Uterus (tissue), 4 donors: Measurements from ENCODE around the gene TMEM11. TPM values are rescaled to one million over a fixed set of nuclear protein-coding genes. Genes with fewer than 3 reads are reported as not detected.

Source experiments
- DNase-seq, 2 donors: peaks; one replicate each; pipeline ENCODE4 v3.0.0-alpha.2; 2019 to 2020
- H3K27ac ChIP-seq, 2 donors: fragments of 200-600 bp; sonication (generic); 1 replicate in 1 of 2; 2 replicates in 1 of 2; pipeline ENCODE4 v1.5.1; 2016 to 2018
- H3K27me3 ChIP-seq, 2 donors: fragments of 200-600 bp; sonication (generic); one replicate each; pipeline ENCODE4 v1.5.1; 2018 to 2019; ENCODE audit warnings: control low read depth in 1 of 2
- H3K36me3 ChIP-seq, 2 donors: fragments of 200-600 bp; sonication (generic); one replicate each; pipeline ENCODE4 v1.5.1; 2019; ENCODE audit warnings: control low read depth in 1 of 2
- H3K4me1 ChIP-seq, 2 donors: fragments of 200-600 bp; sonication (generic); one replicate each; pipeline ENCODE4 v1.5.1; 2018 to 2019; ENCODE audit warnings: control low read depth in 1 of 2
- H3K4me3 ChIP-seq, 2 donors: fragments of 200-600 bp; sonication (generic); 1 replicate in 1 of 2; 2 replicates in 1 of 2; pipeline ENCODE4 v1.5.1; 2018 to 2019; ENCODE audit warnings: mild to moderate bottlenecking in 1 of 2
- H3K9me3 ChIP-seq, 2 donors: fragments of 200-600 bp; sonication (generic); one replicate each; pipeline ENCODE4 v1.5.1; 2019; ENCODE audit warnings: control low read depth in 1 of 2
- POLR2A ChIP-seq, 2 donors: fragments of 450-650 bp; IDR thresholded peaks; one replicate each; pipeline ENCODE4 v1.6.1; 2016; ENCODE audit warnings: antibody characterized with exemption in 2 of 2, mild to moderate bottlenecking in 1 of 2, moderate library complexity in 1 of 2
- intact Hi-C: fragments of 100-400 bp; cut with DNase I; formaldehyde crosslinking; loops from one replicate; pipeline ENCODE4 v1.15.1; 2023; ENCODE audit warnings: low total_unique reads
- total RNA-seq, 4 donors: library from RNA; depleted of rRNA in 3 of 4; stranded (reverse); fragments of >200 nt in 3 of 4; gene quantifications; one replicate each; pipeline versions ENCODE4 v1.1.0 to v1.2.4, GENCODE V29; 2014 to 2023
- TF ChIP-seq, protein P1 (sequence below), 4 experiments: fragments of 200-600 bp in 2 of 4; fragments of 450-650 bp in 2 of 4; sonication (generic) in 2 of 4; IDR thresholded peaks; one replicate each; pipeline ENCODE4 v1.5.1; 2016 to 2019; ENCODE audit warnings: antibody characterized with exemption in 4 of 4, mild to moderate bottlenecking in 2 of 4, moderate library complexity in 1 of 4
- donor health status: DM: yes; HTN: yes; CAD: no.

Gene TMEM11
- total RNA-seq, 4 donors from 2014 or later = 6.9 to 23.8 (median 15.3) TPM

DNA sequence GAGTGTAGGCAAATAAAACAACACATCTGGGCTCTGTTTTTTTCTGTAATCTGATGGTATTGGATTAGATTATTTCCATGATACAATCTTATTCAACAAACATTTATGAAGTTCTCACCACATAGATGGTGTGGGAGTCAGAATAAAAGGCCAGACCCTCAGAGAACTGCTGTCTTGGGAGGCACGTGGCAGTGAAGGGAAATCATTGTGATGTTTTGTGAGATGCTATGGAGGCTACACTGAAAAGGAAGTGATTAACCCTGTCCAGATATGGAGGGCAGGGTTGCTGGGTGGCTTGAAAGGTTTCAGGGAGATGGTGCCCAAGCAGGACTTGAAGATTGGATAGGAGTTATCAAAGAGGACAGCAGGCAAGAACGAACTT lies 51.6 kb downstream of the TMEM11 start:
- Histone ChIP-seq H3K4me3 (no peak overlapping the region), H3K9me3 (no peaks in the 10 kb centered on the region), H3K27ac (peak overlapping the region; percentile 58 to 78), H3K4me1 (peaks cover 5 to 9% of the 10 kb centered on the region in 2 donors), H3K27me3 (no peaks in the 10 kb centered on the region), H3K36me3 (no peaks in the 10 kb centered on the region)
- TF ChIP-seq, protein P1, sequence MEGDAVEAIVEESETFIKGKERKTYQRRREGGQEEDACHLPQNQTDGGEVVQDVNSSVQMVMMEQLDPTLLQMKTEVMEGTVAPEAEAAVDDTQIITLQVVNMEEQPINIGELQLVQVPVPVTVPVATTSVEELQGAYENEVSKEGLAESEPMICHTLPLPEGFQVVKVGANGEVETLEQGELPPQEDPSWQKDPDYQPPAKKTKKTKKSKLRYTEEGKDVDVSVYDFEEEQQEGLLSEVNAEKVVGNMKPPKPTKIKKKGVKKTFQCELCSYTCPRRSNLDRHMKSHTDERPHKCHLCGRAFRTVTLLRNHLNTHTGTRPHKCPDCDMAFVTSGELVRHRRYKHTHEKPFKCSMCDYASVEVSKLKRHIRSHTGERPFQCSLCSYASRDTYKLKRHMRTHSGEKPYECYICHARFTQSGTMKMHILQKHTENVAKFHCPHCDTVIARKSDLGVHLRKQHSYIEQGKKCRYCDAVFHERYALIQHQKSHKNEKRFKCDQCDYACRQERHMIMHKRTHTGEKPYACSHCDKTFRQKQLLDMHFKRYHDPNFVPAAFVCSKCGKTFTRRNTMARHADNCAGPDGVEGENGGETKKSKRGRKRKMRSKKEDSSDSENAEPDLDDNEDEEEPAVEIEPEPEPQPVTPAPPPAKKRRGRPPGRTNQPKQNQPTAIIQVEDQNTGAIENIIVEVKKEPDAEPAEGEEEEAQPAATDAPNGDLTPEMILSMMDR (IDR thresholded peaks at IDR 0.05) = no peak
- TF ChIP-seq POLR2A (IDR thresholded peaks at IDR 0.05) = no peak
- no peak for DNase-seq
- intact Hi-C loops = no loop called here

DNA sequence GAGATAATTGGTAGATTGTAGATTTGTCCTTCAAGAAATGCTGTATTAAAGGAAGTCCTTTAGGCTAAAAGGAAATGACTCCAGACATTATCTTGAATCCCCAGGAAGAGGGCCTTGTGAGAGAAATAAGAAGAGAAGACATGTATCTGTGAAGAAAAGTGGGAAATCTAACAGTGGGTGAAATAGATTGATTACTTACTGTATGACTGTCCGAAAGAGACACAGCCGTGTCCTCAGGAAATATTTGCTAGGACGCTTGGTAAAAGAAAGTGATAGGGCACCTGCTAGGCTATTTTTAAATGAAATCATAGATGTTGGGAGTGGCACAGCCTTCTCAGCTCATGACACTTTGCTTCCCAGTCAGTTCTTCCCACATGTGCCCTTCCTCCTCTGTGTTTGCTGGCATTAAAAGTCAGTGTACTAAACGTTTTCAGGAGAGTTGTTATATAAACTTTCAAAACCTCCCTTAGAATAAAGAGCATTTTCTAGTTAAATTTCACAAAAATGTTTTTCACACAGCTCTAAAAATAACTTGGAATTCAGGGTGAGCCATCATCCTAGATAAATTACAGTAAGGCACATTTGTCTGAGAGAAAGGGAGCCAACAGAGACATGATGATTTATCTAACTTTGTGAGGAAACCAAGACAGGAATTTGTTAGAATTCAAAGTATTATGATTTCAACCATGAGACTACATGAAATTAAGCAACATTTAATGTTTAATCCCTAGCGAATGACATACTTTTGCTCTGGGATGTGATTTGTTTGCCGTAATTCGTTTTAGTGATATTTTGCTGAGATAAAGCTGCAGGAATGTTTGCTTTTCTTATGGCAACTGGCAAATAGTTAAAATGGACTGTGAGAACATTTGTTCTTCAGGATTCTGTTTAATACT lies 52.2 kb downstream of the TMEM11 start:
- no peak for DNase-seq
- Histone ChIP-seq H3K4me1 (peaks cover 5 to 9% of the 10 kb centered on the region in 2 donors), H3K27ac (peak overlapping the region; percentile 58 to 78), H3K36me3 (no peaks in the 10 kb centered on the region), H3K9me3 (no peaks in the 10 kb centered on the region), H3K4me3 (no peak overlapping the region), H3K27me3 (no peaks in the 10 kb centered on the region)
- TF ChIP-seq POLR2A (IDR thresholded peaks at IDR 0.05) = no peak
- TF ChIP-seq, protein P1 (IDR thresholded peaks at IDR 0.05) = no peak
- intact Hi-C loops = no loop called here

DNA sequence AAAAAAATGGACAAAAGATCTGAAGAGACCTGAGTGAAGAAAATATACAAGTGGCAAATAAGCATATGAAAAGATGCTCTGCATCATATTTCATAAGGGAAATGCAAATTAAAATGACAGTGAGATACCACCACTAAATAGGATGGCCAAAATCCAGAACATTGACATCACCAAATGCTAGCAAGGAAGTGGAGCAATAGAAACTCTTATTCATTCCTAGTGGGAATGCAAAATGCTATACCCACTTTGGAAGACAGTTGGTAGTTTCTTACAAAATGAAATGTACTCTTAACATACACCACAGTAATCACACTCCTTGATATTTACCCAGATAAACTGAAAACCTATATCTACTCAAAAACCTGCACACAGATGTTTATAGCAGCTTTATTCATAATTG lies 53.6 kb downstream of the TMEM11 start:
- Histone ChIP-seq H3K4me1 (peaks cover 0 to 5% of the 10 kb centered on the region in 2 donors), H3K4me3 (no peak overlapping the region), H3K27me3 (no peaks in the 10 kb centered on the region), H3K9me3 (no peaks in the 10 kb centered on the region), H3K27ac (peak overlapping the region in 1 of 2 donors; percentile 78), H3K36me3 (no peaks in the 10 kb centered on the region)
- TF ChIP-seq, protein P1 (IDR thresholded peaks at IDR 0.05) = no peak
- no peak for TF ChIP-seq POLR2A (IDR thresholded peaks at IDR 0.05)
- no peak for DNase-seq
- intact Hi-C loops = no loop called here

DNA sequence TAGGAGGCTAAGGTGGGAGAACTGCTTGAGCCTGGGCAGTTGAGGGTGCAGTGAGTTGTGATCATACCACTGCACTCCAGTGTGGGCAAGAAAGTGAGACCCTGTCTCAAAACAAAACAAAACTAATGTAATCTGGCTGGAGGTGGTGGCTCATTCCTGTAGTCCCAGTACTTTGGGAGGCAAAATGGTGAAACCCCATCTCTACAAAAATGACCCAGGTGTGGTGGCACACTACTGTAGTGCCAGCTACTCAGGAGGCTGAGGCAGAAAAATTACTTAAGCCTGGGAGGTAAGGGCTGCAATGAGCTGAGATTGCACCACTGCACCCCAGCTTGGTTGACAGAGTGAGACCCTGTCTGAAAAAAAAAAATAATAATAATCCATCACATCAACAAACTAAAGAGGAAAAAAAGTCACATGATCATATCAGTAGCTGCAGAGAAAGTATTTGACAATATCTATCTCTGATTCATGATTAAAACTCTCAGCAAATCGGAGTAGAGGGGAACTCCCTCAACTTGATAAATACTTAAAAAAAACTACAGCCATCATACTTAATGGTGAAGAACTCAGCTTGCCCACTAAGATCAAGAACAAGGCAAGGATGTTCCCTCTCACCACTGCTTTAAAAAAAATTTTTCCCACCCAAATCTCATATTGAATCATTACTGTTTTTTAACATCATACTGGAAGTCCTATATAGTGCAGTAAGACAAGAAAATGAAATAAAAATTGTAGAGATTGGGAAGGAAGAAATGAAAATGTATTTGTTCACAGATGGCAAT lies 56.2 kb downstream of the TMEM11 start:
- no peak overlapping the region for H3K4me3 ChIP-seq
- DNase-seq = no peak
- no peaks in the 10 kb centered on the region for H3K27me3 ChIP-seq
- no peaks in the 10 kb centered on the region for H3K9me3 ChIP-seq
- no peak for TF ChIP-seq POLR2A (IDR thresholded peaks at IDR 0.05)
- TF ChIP-seq, protein P1 (IDR thresholded peaks at IDR 0.05) = no peak
- H3K4me1 ChIP-seq = peaks cover 0 to 5% of the 10 kb centered on the region in 2 donors
- no peaks in the 10 kb centered on the region for H3K36me3 ChIP-seq
- intact Hi-C loops = no loop called here
- H3K27ac ChIP-seq = no peak overlapping the region

DNA sequence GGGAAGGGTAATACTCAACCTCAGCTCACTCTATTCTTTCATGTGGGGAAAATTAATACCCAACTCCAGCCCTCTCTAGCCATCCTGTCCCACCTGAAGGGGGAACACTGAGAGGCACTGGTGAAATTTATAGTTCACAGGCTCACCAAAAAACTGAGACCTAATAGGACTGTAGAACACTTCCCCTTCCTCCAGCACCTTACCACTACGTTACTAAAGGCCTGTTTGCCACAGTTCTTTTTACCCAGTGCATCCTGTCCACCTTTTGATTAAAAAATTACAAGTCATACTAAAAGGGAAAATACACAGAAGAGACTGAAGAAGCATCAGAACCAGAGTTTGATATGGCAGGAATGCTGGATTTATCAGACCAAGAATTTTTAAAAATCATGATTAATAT lies 61.2 kb downstream of the TMEM11 start:
- no peak for DNase-seq
- H3K4me3 ChIP-seq = no peak overlapping the region
- intact Hi-C loops = no loop called here
- no peaks in the 10 kb centered on the region for H3K4me1 ChIP-seq
- H3K36me3 ChIP-seq = no peaks in the 10 kb centered on the region
- no peak overlapping the region for H3K27ac ChIP-seq
- no peak for TF ChIP-seq POLR2A (IDR thresholded peaks at IDR 0.05)
- TF ChIP-seq, protein P1 (IDR thresholded peaks at IDR 0.05) = no peak
- no peaks in the 10 kb centered on the region for H3K27me3 ChIP-seq
- peaks cover 0 to 6% of the 10 kb centered on the region in 2 donors for H3K9me3 ChIP-seq
